GM21529 (cell line): ENCODE measurements around the gene NOL11.
"Not testable (repeated sequence)": the region's sequence is repeated elsewhere in the genome, so short reads cannot be mapped to it uniquely, and the experiment has no call there.

ENCODE experiments used
- ATAC-seq: cut with Tn5 transposase; IDR thresholded peaks from one replicate; pipeline ENCODE4 v1.9.1; 2021; ENCODE audit not compliant: unreplicated experiment

The NOL11 gene

DNA sequence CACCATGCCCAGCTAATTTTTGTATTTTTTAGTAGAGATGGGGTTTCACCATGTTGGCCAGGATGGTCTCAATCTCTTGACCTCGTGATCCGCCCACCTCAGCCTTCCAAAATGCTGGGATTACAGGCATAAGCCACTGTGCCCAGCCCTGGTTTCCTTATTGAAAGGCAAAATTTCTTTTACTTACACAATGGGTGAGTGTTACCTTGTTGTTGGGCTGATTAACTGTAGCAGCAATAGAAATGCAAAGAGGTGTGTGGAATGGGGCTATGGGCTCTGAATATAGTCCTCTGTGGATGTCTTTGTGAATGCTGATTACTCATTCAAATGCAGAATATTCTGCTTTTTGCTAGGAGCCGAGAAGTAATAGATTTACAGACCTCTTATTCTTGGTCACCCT is 34.4 kb downstream of the NOL11 start:
- ATAC-seq: not testable (repeated sequence)

DNA sequence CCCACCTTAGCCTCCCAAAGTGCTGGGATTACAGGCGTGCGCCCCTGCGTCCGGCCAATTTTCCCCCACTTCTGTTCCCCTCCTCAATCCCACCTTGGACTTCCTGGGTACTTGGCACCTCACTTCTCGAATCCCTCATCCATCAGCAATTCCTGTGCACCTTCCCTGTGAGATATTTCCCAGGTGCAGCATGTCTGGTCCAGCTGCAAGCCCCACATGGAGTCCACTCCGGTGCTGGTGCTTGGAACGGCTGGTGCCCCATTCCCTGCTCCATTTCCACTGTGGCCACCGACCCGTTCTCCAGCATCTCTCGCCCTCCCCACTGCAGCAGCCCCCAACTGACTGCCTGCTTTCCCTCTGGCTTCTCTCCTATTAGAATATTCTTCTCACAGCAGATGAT is 35.3 kb downstream of the NOL11 start:
- ATAC-seq: no peak

DNA sequence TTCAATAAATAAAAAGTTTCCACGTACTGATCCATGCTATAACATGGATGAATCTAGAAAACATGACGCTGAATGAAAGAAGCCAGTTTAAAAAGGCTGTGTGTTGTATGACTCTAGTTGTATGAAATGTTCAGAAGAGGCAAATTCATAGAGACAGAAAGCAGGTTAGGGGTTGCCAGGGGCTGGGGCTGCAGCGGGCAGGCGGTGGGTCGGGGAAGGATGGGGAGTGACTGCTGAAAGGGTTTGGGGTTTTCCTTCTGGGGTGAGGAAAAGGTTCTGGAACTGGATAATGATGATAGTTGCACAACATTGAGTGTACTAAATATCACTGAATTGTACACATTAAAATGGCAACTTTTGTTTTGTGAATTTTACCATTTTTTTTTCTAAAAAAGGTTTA is 36.3 kb downstream of the NOL11 start:
- ATAC-seq: no peak

DNA sequence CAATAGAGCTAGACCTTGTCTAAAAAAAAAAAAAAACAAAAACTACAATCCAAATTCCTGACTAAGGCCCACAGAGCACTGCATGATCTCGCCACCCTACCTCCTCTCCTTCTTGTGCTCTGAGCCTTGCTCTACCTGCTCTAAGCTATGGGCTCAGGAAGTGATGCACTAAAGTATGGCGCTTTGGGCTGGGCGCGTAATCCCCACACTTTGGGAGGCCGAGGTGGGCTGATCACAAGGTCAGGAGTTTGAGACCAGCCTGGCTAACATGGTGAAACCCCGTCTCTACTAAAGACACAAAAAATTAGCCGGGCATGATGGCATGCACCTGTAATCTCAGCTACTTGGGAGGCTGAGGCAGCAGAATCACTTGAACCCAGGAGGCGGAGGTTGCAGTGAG is 37.0 kb downstream of the NOL11 start:
- ATAC-seq: not testable (repeated sequence)

DNA sequence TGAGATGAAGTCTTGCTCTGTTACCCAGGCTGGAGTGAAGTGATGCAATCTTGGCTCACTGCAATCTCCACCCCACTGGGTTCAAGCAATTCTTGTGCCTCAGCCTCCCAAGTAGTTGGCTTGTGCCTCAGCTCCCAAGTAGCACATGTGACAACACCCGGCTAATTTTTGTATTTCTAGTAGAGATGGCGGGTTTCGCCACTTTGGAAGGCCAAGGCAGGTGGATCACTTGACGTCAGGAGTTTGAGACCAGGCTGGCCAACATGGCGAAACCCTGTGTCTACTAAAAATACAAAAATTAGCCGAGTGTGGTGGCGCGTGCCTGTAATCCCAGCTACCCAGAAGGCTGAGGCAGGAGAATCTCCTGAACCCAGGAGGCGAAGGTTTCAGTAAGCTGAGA is 39.0 kb downstream of the NOL11 start:
- ATAC-seq: not testable (repeated sequence)

DNA sequence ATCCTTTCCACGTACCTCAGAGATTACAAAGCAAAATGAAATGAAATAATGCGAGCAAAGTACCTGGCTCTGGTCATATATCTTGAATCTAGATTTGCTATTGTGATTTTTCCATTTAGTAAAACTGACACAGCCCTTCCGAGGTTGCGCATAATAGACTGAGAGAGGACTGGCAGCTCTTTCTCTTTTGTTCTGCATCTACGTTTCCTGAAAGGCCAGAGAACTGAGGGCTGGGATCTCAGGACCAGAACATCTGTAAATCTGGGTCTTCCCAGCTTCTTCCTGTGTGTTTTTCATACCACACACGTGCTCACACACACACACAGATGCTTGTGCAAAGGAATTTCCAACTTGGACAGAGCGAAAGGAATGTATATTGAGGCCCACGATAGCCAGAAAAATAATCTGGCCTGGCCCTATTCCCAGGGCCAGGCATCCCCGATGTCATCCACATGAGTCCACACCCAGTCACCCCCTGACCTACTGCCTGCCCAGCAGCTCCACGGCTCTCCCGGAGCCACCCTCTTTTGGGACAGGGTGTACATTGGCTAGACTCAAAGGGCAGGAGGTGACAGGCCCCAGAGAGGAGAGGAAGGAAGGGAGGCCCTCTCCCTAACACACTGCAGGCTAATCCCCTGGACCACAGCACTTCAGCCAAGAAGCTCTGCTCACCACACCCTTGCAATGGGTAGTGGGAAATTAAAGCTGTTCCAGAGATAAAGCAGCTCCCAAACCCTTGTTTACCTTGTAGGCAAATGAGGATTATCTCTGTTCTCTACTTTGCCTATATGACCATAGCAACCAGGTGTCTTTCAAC is 41.8 kb downstream of the NOL11 start:
- ATAC-seq: no peak

DNA sequence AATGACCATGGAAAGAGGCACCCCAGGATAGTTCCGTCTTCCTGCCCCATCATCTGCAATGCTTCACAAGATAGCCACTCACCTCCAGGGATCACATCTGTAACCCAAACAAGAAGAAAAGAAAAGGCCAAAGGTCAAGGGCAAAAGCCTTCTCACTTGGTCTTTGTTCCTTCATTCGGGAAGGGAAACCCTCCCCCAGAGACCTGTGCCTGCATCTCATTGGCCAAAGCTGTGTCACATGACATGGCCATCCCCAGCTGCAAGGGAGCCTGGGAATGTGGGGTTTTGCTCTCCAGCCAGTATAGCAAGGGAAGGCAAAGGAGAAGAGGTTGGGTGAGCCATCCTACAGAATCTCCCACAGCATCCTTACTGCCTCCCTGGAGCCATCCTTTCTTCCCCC is 47.9 kb downstream of the NOL11 start:
- ATAC-seq: no peak

DNA sequence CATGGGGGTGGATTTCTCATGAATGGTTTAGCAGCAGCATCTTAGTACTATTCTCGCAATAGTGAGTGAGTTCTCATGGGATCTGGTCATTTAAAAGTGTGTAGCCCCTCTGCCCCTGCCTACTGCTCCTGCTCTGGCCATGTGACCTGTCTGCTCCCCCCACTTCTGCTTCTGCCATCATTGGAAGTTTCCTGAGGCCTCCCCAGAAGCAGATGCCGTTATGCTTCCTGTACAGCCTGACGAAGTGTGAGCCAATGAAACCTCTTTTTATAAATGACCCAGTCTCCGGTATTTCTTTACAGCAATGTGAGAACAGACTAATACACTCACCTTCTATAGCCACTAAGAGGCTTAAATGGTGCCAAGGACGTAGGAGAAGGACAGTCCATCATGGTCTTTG is 51.5 kb downstream of the NOL11 start:
- no peak for ATAC-seq

DNA sequence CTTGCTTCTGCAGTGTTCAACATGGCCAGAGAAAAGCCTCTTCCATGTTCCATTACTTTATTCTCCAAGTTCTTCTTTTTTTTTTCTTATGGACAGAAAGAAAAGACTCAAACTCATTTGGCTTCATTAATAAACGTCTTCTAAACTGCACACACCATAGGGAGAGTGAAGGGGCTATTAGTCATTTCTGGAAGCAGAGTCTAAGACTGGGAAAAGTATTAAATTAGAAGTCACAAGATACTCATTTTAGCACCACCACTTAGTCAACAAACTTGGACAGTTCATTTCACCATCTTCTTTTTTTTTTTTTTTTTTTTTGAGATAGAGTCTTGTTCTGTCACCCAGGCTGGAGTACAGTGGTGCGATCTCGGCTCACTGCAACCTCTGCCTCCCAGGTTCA is 52.8 kb downstream of the NOL11 start:
- no peak for ATAC-seq

DNA sequence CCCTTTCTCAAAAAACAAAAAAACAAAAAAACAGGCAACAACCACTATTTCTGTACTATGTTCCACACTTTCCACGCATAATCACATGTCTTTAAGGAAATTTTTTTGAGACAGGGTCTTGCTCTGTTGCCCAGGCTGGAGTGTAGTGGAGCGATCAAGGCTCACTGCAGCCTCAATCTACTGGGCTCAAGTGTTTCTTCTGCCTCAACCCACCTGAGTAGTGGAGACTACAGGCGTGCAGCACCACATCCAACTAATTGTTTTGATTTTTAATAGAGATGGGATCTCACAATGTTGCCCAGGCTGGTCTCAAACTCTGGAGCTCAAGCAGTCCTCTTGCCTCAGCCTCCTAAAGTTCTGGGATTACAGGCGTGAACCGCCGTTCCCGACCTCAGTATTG is 54.9 kb downstream of the NOL11 start:
- ATAC-seq: no peak

DNA sequence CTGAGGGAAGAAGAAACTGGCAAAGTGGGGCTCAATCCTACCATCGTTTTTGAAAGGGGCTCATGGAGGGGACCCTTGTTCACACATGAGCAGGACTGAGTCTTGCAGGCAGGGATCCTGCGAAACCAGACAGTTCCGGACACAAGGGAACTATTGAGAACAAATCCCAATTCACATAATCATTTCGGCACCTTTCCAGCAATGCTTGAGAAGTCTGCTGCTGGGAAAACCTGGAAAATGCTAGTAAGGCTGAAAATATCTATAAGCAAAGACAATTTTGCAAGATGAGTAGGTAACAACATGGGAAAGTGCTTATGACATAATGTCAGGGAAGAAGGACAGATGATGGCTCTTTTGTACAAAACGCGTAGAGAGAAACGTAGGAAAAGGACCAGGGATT is 55.5 kb downstream of the NOL11 start:
- no peak for ATAC-seq

DNA sequence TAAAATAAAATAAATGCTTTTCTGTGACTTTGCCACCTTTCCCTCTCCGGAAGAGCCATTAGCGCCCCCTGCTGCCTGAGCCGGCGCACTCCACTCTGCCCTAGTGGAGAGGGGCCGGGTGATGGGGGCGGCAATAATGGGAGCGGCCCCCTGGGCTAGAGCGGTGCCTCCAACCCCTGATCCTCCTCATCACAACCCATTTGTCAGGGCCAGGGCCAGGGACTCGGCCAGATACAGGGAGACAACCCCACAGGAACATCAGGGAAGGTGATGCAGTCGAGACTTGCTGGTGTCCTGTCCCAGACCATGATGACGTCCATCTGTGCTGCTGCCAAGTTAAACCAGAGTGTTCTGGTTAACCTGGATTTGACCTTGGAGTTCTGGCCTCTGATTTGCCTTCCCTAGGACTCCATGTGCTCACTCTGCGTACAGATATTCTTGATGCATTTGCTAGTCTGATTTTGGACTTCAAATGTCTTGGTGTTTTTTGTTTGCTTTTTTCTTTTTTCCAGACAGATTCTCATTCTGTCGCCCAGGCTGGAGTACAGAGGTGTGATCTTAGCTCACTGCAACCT is 61.4 kb downstream of the NOL11 start:
- no peak for ATAC-seq

DNA sequence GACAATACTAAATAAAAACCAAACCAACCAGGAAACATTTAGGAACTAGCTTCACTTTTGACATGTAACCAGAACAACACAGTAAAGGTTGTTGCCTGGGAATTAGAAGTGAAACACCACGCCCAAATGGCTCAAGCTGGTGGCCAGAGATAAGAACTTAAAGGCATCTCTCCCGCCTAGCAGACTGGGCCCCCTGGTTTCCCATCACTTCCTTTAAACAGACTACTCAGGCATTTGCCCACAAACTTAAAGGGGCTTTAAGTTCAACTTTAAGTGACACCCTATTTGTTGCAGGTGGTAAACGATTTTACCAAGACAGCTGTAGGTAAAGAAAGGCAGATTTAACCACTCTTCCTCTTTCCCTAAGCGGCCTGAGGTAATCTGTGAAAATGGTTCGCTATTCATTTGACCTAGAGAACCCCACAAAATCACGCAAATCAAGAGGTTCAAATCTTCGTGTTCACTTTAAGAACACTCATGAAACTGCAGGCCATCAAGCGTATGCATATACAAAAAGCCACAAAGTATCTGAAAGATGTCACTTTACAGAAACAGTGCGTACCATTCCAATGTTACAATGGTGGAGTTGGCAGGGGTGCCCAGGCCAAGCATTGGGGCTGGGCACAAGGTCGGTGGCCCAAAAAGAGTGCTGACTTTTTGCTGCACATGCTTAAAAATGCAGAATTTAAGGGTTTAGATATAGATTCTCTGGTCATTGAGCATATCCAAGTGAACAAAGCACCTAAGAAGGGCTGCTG is 66.8 kb downstream of the NOL11 start:
- no peak for ATAC-seq

DNA sequence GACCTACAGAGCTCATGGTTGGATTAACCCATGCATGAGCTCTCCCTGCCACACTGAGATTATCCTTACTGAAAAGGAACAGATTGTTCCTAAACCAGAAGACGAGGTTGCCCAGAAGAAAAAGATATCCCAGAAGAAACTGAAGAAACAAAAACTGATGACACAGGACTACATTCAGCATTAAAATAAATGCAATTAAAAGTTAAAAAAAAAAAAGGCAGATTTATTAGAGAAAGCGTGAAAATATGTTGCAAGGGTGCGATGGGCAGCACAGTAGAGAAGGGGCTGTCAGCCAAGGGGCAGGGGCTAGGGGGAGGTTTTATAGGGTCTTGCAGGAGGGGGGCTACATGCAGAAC is 67.4 kb downstream of the NOL11 start:
- ATAC-seq: no peak

DNA sequence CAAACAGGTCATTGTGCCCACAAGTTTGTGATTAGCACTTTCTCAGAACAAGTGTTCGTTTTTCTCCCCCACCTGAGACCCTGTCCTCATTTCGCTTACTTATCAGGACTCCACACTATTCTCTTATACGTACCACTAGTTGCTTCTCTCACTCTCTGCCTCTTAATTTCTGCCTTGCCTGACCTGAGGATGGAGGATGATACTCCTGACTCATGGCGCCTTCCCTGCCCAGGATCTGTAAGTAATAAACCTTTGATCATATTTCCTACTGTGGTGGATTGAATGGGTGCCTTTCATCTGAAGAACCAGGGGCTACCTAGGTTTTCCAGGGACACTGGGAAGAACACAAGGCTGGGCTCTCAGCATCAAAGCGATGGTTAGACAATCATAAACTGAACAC is 67.8 kb downstream of the NOL11 start:
- no peak for ATAC-seq
